HepG2 (cell line): ENCODE results near the gene CD180. TPM values are rescaled to one million over a fixed set of nuclear protein-coding genes. Genes with fewer than 3 reads are reported as not detected.
A peak's percentile ranks its signal among the peaks of the same experiment; 100 is the strongest.

Experiments used
- ATAC-seq: fragments of 200-7000 bp; cut with Tn5 transposase; 3 replicates; pipeline ENCODE4 v1.9.1; 2020; ENCODE audit warnings: mild to moderate bottlenecking, moderate library complexity
- BruUV-seq: library from RNA; stranded (reverse); fragments of 400-500 nt; replicated peaks from 2 replicates; lab custom pipeline; 2021; lab: Mats Ljungman, UMichigan
- CTCF ChIA-PET: fragments of 300-600 bp; formaldehyde crosslinking; extraction: SDS; loops from one replicate; lab custom pipeline; 2021; ENCODE audit warnings: low total read pairs, inconsistent platforms, low intra/inter-chr PET ratio; lab: Yijun Ruan, JAX
- POLR2A ChIA-PET: fragments of 350-600 bp; sonication (Branson Sonifier 250); formaldehyde crosslinking; loops from one replicate; lab custom pipeline; 2020; ENCODE audit warnings: antibody characterized with exemption, inconsistent platforms; lab: Yijun Ruan, JAX
- DNase-seq: peaks from one replicate; pipeline ENCODE4 v3.0.0-alpha.2; 2015; ENCODE audit warnings: low spot score
- FAIRE-seq: peaks from 3 replicates; lab custom pipeline; 2011; peaks lifted over from hg19 to GRCh38; lab: Jason Lieb, UNC
- H2AFZ ChIP-seq: one replicate; pipeline ENCODE4 v1.6.1; 2011; ENCODE audit warnings: low read length, inconsistent platforms
- H3K27ac ChIP-seq: fragments of 300-600 bp; 3 replicates; pipeline ENCODE4 v1.8.0; 2011; ENCODE audit warnings: mixed run types, mild to moderate bottlenecking, mixed read lengths, low read length, inconsistent platforms; ENCODE audit not compliant: insufficient read depth; ENCODE audit errors: extremely low read length
- H3K27me3 ChIP-seq, 2 experiments: fragments of 200-600 bp in 1 of 2; 2 replicates in 1 of 2; 3 replicates in 1 of 2; pipeline versions ENCODE4 v1.6.0 to v1.8.0; 2011; ENCODE audit warnings: low read length in 2 of 2, mild to moderate bottlenecking in 2 of 2, moderate library complexity in 2 of 2, inconsistent platforms in 1 of 2; ENCODE audit not compliant: insufficient read depth in 2 of 2, control insufficient read depth in 1 of 2
- H3K36me3 ChIP-seq, 2 experiments: fragments of 200-600 bp in 1 of 2; replicated peaks in 1 of 2; 2 replicates in 1 of 2; 3 replicates in 1 of 2; pipeline versions ENCODE4 v1.5.1 to v1.8.0; 2011; ENCODE audit warnings: low read length in 2 of 2, inconsistent platforms in 1 of 2; ENCODE audit not compliant: insufficient read depth in 2 of 2, control insufficient read depth in 1 of 2
- H3K4me1 ChIP-seq: 2 replicates; pipeline ENCODE4 v1.5.1; 2012; ENCODE audit warnings: low read length, inconsistent platforms; ENCODE audit not compliant: insufficient read depth
- H3K4me2 ChIP-seq: 2 replicates; pipeline ENCODE4 v1.6.0; 2011; ENCODE audit warnings: low read depth, low read length, inconsistent platforms
- H3K4me3 ChIP-seq, 3 experiments: fragments of 200-600 bp in 1 of 3; sonication (generic), shearing (Covaris generic) in 1 of 3; replicated peaks in 1 of 3; 2 replicates each; pipeline ENCODE4 v1.5.1; 2011 to 2016; ENCODE audit warnings: low read length in 3 of 3, inconsistent platforms in 2 of 3, low read depth in 2 of 3, mild to moderate bottlenecking in 2 of 3, control low read depth in 1 of 3, mixed read lengths in 1 of 3; ENCODE audit not compliant: insufficient read depth in 1 of 3
- H3K79me2 ChIP-seq: one replicate; pipeline ENCODE4 v1.6.1; 2011; ENCODE audit warnings: low read length, inconsistent platforms; ENCODE audit not compliant: insufficient read depth
- H3K9ac ChIP-seq: 2 replicates; pipeline ENCODE4 v1.6.0; 2011; ENCODE audit warnings: mild to moderate bottlenecking, low read depth, low read length, inconsistent platforms; ENCODE audit not compliant: insufficient read depth
- H3K9me3 ChIP-seq: 2 replicates; pipeline ENCODE4 v1.5.1; 2012; ENCODE audit warnings: mild to moderate bottlenecking, low read length
- H4K20me1 ChIP-seq: 2 replicates; pipeline ENCODE4 v1.6.0; 2011; ENCODE audit warnings: inconsistent platforms, mild to moderate bottlenecking, low read length, moderate library complexity; ENCODE audit not compliant: insufficient read depth
- CHD4 ChIP-seq: fragments of 200-600 bp; sonication (generic); IDR thresholded peaks from 2 replicates; pipeline ENCODE4 v1.7.0; 2017; ENCODE audit warnings: mild to moderate bottlenecking, low read length, borderline replicate concordance
- HDAC2 ChIP-seq: sonication (generic); formaldehyde crosslinking; IDR thresholded peaks from 2 replicates; pipeline ENCODE4 v1.4.0; 2020; ENCODE audit warnings: missing genetic modification reagents
- HNF1B ChIP-seq: sonication (generic); formaldehyde crosslinking; IDR thresholded peaks from 2 replicates; pipeline ENCODE4 v1.5.1; 2020; ENCODE audit warnings: mild to moderate bottlenecking, moderate library complexity, missing genetic modification reagents
- KDM5B ChIP-seq: sonication (generic); formaldehyde crosslinking; IDR thresholded peaks from 2 replicates; pipeline ENCODE4 v1.4.0; 2020; ENCODE audit warnings: missing genetic modification reagents, mild to moderate bottlenecking, borderline replicate concordance
- SOX5 ChIP-seq: IDR thresholded peaks from 2 replicates; pipeline ENCODE4 v1.6.1; 2016; ENCODE audit warnings: borderline replicate concordance
- SRSF9 ChIP-seq: fragments of 200-400 bp; formaldehyde crosslinking; IDR thresholded peaks from 2 replicates; pipeline ENCODE4 v1.6.1; 2018; ENCODE audit warnings: borderline replicate concordance, mild to moderate bottlenecking, low read depth, low read length; ENCODE audit not compliant: insufficient read depth, poor library complexity, severe bottlenecking
- TFE3 ChIP-seq: IDR thresholded peaks from 2 replicates; pipeline ENCODE4 v1.6.1; 2016
- ZBTB37 ChIP-seq: sonication (generic); formaldehyde crosslinking; IDR thresholded peaks from 2 replicates; pipeline ENCODE4 v1.4.0; 2020; ENCODE audit warnings: mild to moderate bottlenecking, missing genetic modification reagents
- ZFP41 ChIP-seq: sonication (generic); formaldehyde crosslinking; IDR thresholded peaks from 2 replicates; pipeline ENCODE4 v1.4.0; 2020; ENCODE audit warnings: mild to moderate bottlenecking, missing genetic modification reagents, borderline replicate concordance
- ZKSCAN1 ChIP-seq: fragments of 150-350 bp; IDR thresholded peaks from 2 replicates; pipeline ENCODE4 v1.6.1; 2014; ENCODE audit warnings: low read length
- ZNF414 ChIP-seq: sonication (generic); formaldehyde crosslinking; IDR thresholded peaks from 2 replicates; pipeline ENCODE4 v1.5.0; 2020; ENCODE audit warnings: missing genetic modification reagents
- ZNF564 ChIP-seq: sonication (generic); formaldehyde crosslinking; IDR thresholded peaks from 2 replicates; pipeline ENCODE4 v1.8.1; 2023; ENCODE audit warnings: mild to moderate bottlenecking, missing genetic modification reagents
- ZNF572 ChIP-seq: sonication (generic); formaldehyde crosslinking; IDR thresholded peaks from 2 replicates; pipeline ENCODE4 v1.5.1; 2020; ENCODE audit warnings: mild to moderate bottlenecking, missing genetic modification reagents
- ZNF784 ChIP-seq: sonication (generic); formaldehyde crosslinking; IDR thresholded peaks from 2 replicates; pipeline ENCODE4 v1.5.1; 2020; ENCODE audit warnings: missing genetic modification reagents, mild to moderate bottlenecking, borderline replicate concordance
- ZSCAN5A ChIP-seq: sonication (generic); formaldehyde crosslinking; IDR thresholded peaks from 2 replicates; pipeline ENCODE4 v1.8.0; 2022; ENCODE audit warnings: mild to moderate bottlenecking, missing genetic modification reagents, borderline replicate concordance
- WGBS: methylation state at CpG from one replicate; pipeline ENCODE4 v1.1.6; 2017; ENCODE audit warnings: low lambda C conversion rate; 5-methylcytosine and 5-hydroxymethylcytosine counted together
- in situ Hi-C: cut with HindIII; loops from 2 replicates; pipeline ENCODE4 v1.10.0; 2017; ENCODE audit warnings: low pct_unique_long_range_greater_than_20kb; ENCODE audit not compliant: extremely low pct_ligation_motif_present
- intact Hi-C: fragments of 100-400 bp; cut with micrococcal nuclease; formaldehyde crosslinking; loops from one replicate; pipeline ENCODE4 v1.10.0; 2022; ENCODE audit not compliant: unreplicated experiment
- polyA plus RNA-seq, 8 experiments: library from polyadenylated mRNA; depleted of rRNA in 3 of 8; stranded (reverse) in 7 of 8; unstranded in 1 of 8; fragments of >200 nt; fragmentation: Illumina TruSeq in 4 of 8; extraction: Trizol in 4 of 8; gene quantifications; 2 replicates each; pipeline versions ENCODE4 v1.2.1 to v1.2.3, GENCODE V29; 2011 to 2016; ENCODE audit warnings: low read depth in 4 of 8, missing spikeins in 1 of 8, mixed read lengths in 1 of 8; ENCODE audit not compliant: insufficient read depth in 1 of 8
- total RNA-seq, 5 experiments: library from RNA; depleted of rRNA; stranded (reverse); fragments of >200 nt; fragmentation: Illumina TruSeq; extraction: Trizol; gene quantifications; 2 replicates each; pipeline ENCODE4 v1.2.3, GENCODE V29; 2016; ENCODE audit warnings: low read depth in 1 of 5

Gene CD180
- total and polyA plus RNA-seq, 2 of the 13 experiments (the other 11 are each of a cell fraction or from before 2014, with no cell fraction given): not detected

- peak overlapping the region; percentile 62 for H3K4me2 ChIP-seq
- peak; percentile 98 for ATAC-seq
- H3K4me1 ChIP-seq: peaks cover 33% of the 10 kb centered on the region
- in situ Hi-C loops (no loop called here), intact Hi-C loops (no loop called here)
- no peaks in the 10 kb centered on the region for H3K9me3 ChIP-seq
- ChIA-PET POLR2A (no interaction called here), CTCF (no interaction called here)
- no peaks in the 10 kb centered on the region for H3K79me2 ChIP-seq
- peak overlapping the region; percentile 10; the same call in 1 of the 2 replicates for H3K9ac ChIP-seq
- 18% methylated on average over 12 of the region's 12 CpGs for WGBS
- DNase-seq: peak; percentile 92
- FAIRE-seq: peak; percentile 97
- H3K27me3 ChIP-seq: no peaks in the 10 kb centered on the region
- peak overlapping the region; percentile 71 for H2AFZ ChIP-seq
- BruUV-seq: no TSS peak
- H3K36me3 ChIP-seq: no peaks in the 10 kb centered on the region
- peak overlapping the region; percentile 5 to 33 (median 8); a peak in 1 of 6 replicates for H3K4me3 ChIP-seq
- no peaks in the 10 kb centered on the region for H4K20me1 ChIP-seq
- H3K27ac ChIP-seq: peak overlapping the region; percentile 65
- peak; percentile 60; the same call in 1 of the 2 replicates for TF ChIP-seq CHD4
- TF ChIP-seq ZFP41 (CRISPR knock-in tag): no peak
- TF ChIP-seq ZNF414 (CRISPR knock-in tag): peak; percentile 53; the same call in 1 of the 2 replicates
- TF ChIP-seq SOX5 (CRISPR knock-in tag): peak; percentile 98
- TF ChIP-seq ZNF564 (CRISPR knock-in tag): peak; percentile 34; the same call in 1 of the 2 replicates
- no peak for TF ChIP-seq ZSCAN5A
- no peak for TF ChIP-seq ZNF572 (CRISPR knock-in tag)
- TF ChIP-seq HDAC2: peak; percentile 77
- peak; percentile 47; the same call in 1 of the 2 replicates for TF ChIP-seq TFE3 (CRISPR knock-in tag)
- TF ChIP-seq ZBTB37 (CRISPR knock-in tag): no peak
- TF ChIP-seq KDM5B (CRISPR knock-in tag): no peak
- no peak for TF ChIP-seq SRSF9
- peak; percentile 80; the same call in 1 of the 2 replicates for TF ChIP-seq HNF1B (CRISPR knock-in tag)
- no peak for TF ChIP-seq ZKSCAN1
- TF ChIP-seq ZNF784 (CRISPR knock-in tag): no peak
Measured at GRCh38 chr5:67235399-67236110, 39.0 kb upstream of the CD180 start.
